Psoas muscle (tissue), 8 donors: ENCODE results near the gene ZNF556. TPM values are rescaled to one million over a fixed set of nuclear protein-coding genes. Genes with fewer than 3 reads are reported as not detected.

Source experiments
- ATAC-seq, 4 donors: fragments of 200-7000 bp; cut with Tn5 transposase; one replicate each; pipeline ENCODE4 v1.9.1; 2020; ENCODE audit warnings: moderate library complexity in 3 of 4, mild to moderate bottlenecking in 2 of 4
- DNase-seq, 2 donors: peaks; one replicate each; pipeline ENCODE4 v3.0.0-alpha.2; 2020
- H3K27ac ChIP-seq: fragments of 200-600 bp; one replicate; pipeline ENCODE4 v1.8.0; 2022
- H3K27me3 ChIP-seq, 3 donors: fragments of 200-600 bp in 1 of 3; one replicate each; pipeline versions ENCODE4 v1.6.1 to v1.8.0; 2013 to 2022; ENCODE audit warnings: low read length in 2 of 3, mild to moderate bottlenecking in 2 of 3, moderate library complexity in 1 of 3; ENCODE audit not compliant: insufficient read depth in 3 of 3
- H3K36me3 ChIP-seq, 2 donors: fragments of 200-600 bp in 1 of 2; one replicate each; pipeline versions ENCODE4 v1.6.1 to v1.8.0; 2013 to 2022; ENCODE audit warnings: low read depth in 1 of 2, mild to moderate bottlenecking in 1 of 2, moderate library complexity in 1 of 2; ENCODE audit not compliant: insufficient read depth in 1 of 2
- H3K4me1 ChIP-seq: fragments of 200-600 bp; one replicate; pipeline ENCODE4 v1.8.0; 2022
- H3K4me3 ChIP-seq: fragments of 200-600 bp; one replicate; pipeline ENCODE4 v1.8.0; 2022; ENCODE audit warnings: mild to moderate bottlenecking
- H3K9me3 ChIP-seq: fragments of 200-600 bp; one replicate; pipeline ENCODE4 v1.8.0; 2022
- WGBS, 3 donors: extraction: QIAGEN DNeasy Blood & Tissue Kit; methylation state at CpG; one replicate each; pipeline versions ENCODE4 v1.1.6 to v1.1.7; 2013; 5-methylcytosine and 5-hydroxymethylcytosine counted together
- intact Hi-C, 2 donors: fragments of 100-400 bp; cut with DNase I; formaldehyde crosslinking; loops; one replicate each; pipeline versions ENCODE4 v1.11.0 to v1.14.2; 2022
- polyA plus RNA-seq, 3 donors: library from polyadenylated mRNA; stranded (reverse); fragments of 200-250 nt; gene quantifications; one replicate each; pipeline ENCODE4 v1.2.3, GENCODE V29; 2013
- total RNA-seq, 4 donors: library from RNA; stranded (reverse); fragmentation: NEBNext Ultra II Directional in 2 of 4; extraction: Animal tissue kit (Norgen Biotek cat#: 25700) in 2 of 4; gene quantifications; one replicate each; pipeline versions ENCODE4 v1.2.1 to v1.2.4, GENCODE V29; 2021 to 2023
- TF ChIP-seq, protein P1 (sequence below): fragments of 200-600 bp; IDR thresholded peaks from one replicate; pipeline ENCODE4 v1.8.0; 2022; ENCODE audit warnings: antibody characterized with exemption
- donor health status: healthy with polysubstance abuse.
- donor health status: DM: no; HTN: no; CAD: no; lungs with moderate emphysema.
- donor health status: Bipolar disorder and iron deficiency.
- donor health status: healthy.
- donor health status: DM: yes; HTN: yes; CAD: no.
- donor health status: DM: no; HTN: no; CAD: no.
- donor health status: DM: no; HTN: no; CAD: no.
- donor health status: DM: yes; HTN: yes; CAD: no.

Gene ZNF556
- total and polyA plus RNA-seq, 7 donors, result 0.24 to 15.6 (median 0.79) TPM

DNA sequence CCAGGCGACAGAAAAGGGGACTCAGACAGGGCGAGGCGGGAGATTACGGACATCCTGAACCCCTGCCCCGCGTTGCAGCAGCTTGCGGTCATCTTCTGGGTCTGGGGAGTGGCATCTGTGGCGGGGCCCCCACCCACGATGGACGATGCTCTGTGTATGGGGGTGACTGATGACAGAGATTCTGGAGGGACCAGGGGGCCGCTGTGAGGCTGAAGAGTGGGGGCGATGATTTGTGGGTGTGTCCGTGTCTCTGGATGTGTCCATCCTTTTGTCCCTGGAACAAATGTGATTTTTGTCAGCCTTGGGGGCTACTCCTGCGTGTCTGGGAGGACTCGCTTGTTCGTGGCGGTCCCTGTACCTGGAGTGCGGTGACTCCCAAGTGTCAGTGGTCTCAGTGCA lies 59.9 kb downstream of the ZNF556 start:
- peaks cover 10% of the 10 kb centered on the region for H3K9me3 ChIP-seq
- no peaks in the 10 kb centered on the region for H3K27me3 ChIP-seq
- no peaks in the 10 kb centered on the region for H3K4me1 ChIP-seq
- H3K36me3 ChIP-seq, result no peaks in the 10 kb centered on the region
- intact Hi-C loops, result no loop called here
- ATAC-seq (no peak), DNase-seq (no peak)
- WGBS, 3 donors, result 91 to 97% (median 96%) methylated on average over 18 of the region's 18 CpGs
- H3K4me3 ChIP-seq, result no peak overlapping the region
- H3K27ac ChIP-seq, result no peak overlapping the region
- TF ChIP-seq, protein P1, sequence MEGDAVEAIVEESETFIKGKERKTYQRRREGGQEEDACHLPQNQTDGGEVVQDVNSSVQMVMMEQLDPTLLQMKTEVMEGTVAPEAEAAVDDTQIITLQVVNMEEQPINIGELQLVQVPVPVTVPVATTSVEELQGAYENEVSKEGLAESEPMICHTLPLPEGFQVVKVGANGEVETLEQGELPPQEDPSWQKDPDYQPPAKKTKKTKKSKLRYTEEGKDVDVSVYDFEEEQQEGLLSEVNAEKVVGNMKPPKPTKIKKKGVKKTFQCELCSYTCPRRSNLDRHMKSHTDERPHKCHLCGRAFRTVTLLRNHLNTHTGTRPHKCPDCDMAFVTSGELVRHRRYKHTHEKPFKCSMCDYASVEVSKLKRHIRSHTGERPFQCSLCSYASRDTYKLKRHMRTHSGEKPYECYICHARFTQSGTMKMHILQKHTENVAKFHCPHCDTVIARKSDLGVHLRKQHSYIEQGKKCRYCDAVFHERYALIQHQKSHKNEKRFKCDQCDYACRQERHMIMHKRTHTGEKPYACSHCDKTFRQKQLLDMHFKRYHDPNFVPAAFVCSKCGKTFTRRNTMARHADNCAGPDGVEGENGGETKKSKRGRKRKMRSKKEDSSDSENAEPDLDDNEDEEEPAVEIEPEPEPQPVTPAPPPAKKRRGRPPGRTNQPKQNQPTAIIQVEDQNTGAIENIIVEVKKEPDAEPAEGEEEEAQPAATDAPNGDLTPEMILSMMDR, result no peak

Other genes with a start within 250 kb of the ZNF556 start
- 1 to 10 TPM; 1.2 to 5.4 (median 2.3) TPM for gene GNG7, start 164.6 kb upstream of the ZNF556 start, total RNA-seq
- gene GNG7, start 164.6 kb upstream of the ZNF556 start, polyA plus RNA-seq, result under 1 TPM; 0.48 to 0.73 (median 0.58) TPM
- 10 to 100 TPM in 1 of 4 donors, 1 to 10 TPM in 3; 1.1 to 29.9 (median 4.5) TPM for gene DIRAS1, start 146.0 kb upstream of the ZNF556 start, total RNA-seq
- 1 to 10 TPM in 1 of 3 donors, under 1 TPM in 2; 0.13 to 5.7 (median 0.15) TPM for gene DIRAS1, start 146.0 kb upstream of the ZNF556 start, polyA plus RNA-seq
- 10 to 100 TPM; 16.9 to 26.8 (median 20.0) TPM for gene SLC39A3, start 127.3 kb upstream of the ZNF556 start, total RNA-seq
- 10 to 100 TPM; 28.4 to 70.1 (median 32.6) TPM for gene SLC39A3, start 127.3 kb upstream of the ZNF556 start, polyA plus RNA-seq
- gene SGTA, start 84.1 kb upstream of the ZNF556 start, total RNA-seq, result 100 to 1,000 TPM in 1 of 4 donors, 10 to 100 TPM in 3; 63.4 to 104 (median 77.8) TPM
- 100 to 1,000 TPM in 2 of 3 donors, 10 to 100 TPM in 1; 99.1 to 186 (median 123) TPM for gene SGTA, start 84.1 kb upstream of the ZNF556 start, polyA plus RNA-seq
- 10 to 100 TPM; 46.0 to 60.2 (median 55.9) TPM for gene THOP1, start 81.8 kb upstream of the ZNF556 start, total RNA-seq
- 10 to 100 TPM; 58.3 to 92.2 (median 85.9) TPM for gene THOP1, start 81.8 kb upstream of the ZNF556 start, polyA plus RNA-seq
- gene ZNF554, start 47.5 kb upstream of the ZNF556 start, total RNA-seq, result 1 to 10 TPM; 3.5 to 6.5 (median 4.5) TPM
- 1 to 10 TPM; 1.8 to 5.2 (median 3.6) TPM for gene ZNF554, start 47.5 kb upstream of the ZNF556 start, polyA plus RNA-seq
- 10 to 100 TPM in 2 of 4 donors, 1 to 10 TPM in 2; 2.9 to 16.0 (median 8.5) TPM for gene ZNF555, start 25.9 kb upstream of the ZNF556 start, total RNA-seq
- gene ZNF555, start 25.9 kb upstream of the ZNF556 start, polyA plus RNA-seq, result 1 to 10 TPM; 1.7 to 2.4 (median 1.9) TPM
- gene ZNF57, start 33.6 kb downstream of the ZNF556 start, total RNA-seq, result 1 to 10 TPM; 1.0 to 1.7 (median 1.3) TPM
- gene ZNF57, start 33.6 kb downstream of the ZNF556 start, polyA plus RNA-seq, result 1 to 10 TPM in 1 of 3 donors, under 1 TPM in 2; 0.65 to 1.9 (median 0.77) TPM
- gene ZNF77, start 77.6 kb downstream of the ZNF556 start, total RNA-seq, result 1 to 10 TPM; 1.3 to 2.4 (median 1.3) TPM
- gene ZNF77, start 77.6 kb downstream of the ZNF556 start, polyA plus RNA-seq, result 1 to 10 TPM in 2 of 3 donors, under 1 TPM in 1; 0.84 to 1.9 (median 1.6) TPM
- gene TLE6, start 110.2 kb downstream of the ZNF556 start, total RNA-seq, result under 1 TPM in 3 of 4 donors, not detected in 1; 0.50 to 0.89 (median 0.68) TPM
- gene TLE6, start 110.2 kb downstream of the ZNF556 start, polyA plus RNA-seq, result 1 to 10 TPM in 2 of 3 donors, under 1 TPM in 1; 0.96 to 2.2 (median 1.5) TPM
- gene TLE2, start 161.9 kb downstream of the ZNF556 start, total RNA-seq, result 10 to 100 TPM; 28.6 to 42.5 (median 36.1) TPM
- gene TLE2, start 161.9 kb downstream of the ZNF556 start, polyA plus RNA-seq, result 10 to 100 TPM; 23.5 to 35.1 (median 31.8) TPM
- gene TLE5, start 195.2 kb downstream of the ZNF556 start, total RNA-seq, result 100 to 1,000 TPM; 390 to 607 (median 551) TPM
- gene TLE5, start 195.2 kb downstream of the ZNF556 start, polyA plus RNA-seq, result 100 to 1,000 TPM; 450 to 786 (median 780) TPM
- 10 to 100 TPM; 46.7 to 62.4 (median 52.0) TPM for gene GNA11, start 227.0 kb downstream of the ZNF556 start, total RNA-seq
- 10 to 100 TPM; 32.9 to 85.2 (median 33.4) TPM for gene GNA11, start 227.0 kb downstream of the ZNF556 start, polyA plus RNA-seq